Large intestine (tissue), 12 donors: ENCODE data around the gene SLC66A1. TPM values are rescaled to one million over a fixed set of nuclear protein-coding genes. Genes with fewer than 3 reads are reported as not detected.
"Not testable (repeated sequence)": the region's sequence is repeated elsewhere in the genome, so short reads cannot be mapped to it uniquely, and the experiment has no call there.

ENCODE experiments used
- DNase-seq, 2 donors: peaks; one replicate each; pipeline versions ENCODE4 v3.0.0 to v3.0.0-alpha.2; 2013
- H3K27ac ChIP-seq: one replicate; pipeline ENCODE4 v1.5.1; 2013; ENCODE audit warnings: low read length
- H3K27me3 ChIP-seq: 2 replicates; pipeline ENCODE4 v1.6.1; 2013; ENCODE audit warnings: low read length; ENCODE audit not compliant: control insufficient read depth, insufficient read depth
- H3K36me3 ChIP-seq: 2 replicates; pipeline ENCODE4 v1.6.1; 2013; ENCODE audit warnings: low read length; ENCODE audit not compliant: control insufficient read depth, insufficient read depth
- H3K4me1 ChIP-seq: one replicate; pipeline ENCODE4 v1.6.1; 2013; ENCODE audit warnings: low read length; ENCODE audit not compliant: control insufficient read depth, insufficient read depth
- H3K4me3 ChIP-seq: one replicate; pipeline ENCODE4 v1.5.1; 2013; ENCODE audit warnings: low read length
- H3K9me3 ChIP-seq: one replicate; pipeline ENCODE4 v1.6.1; 2013; ENCODE audit warnings: mild to moderate bottlenecking, low read depth, low read length, moderate library complexity; ENCODE audit not compliant: control insufficient read depth
- WGBS: methylation state at CpG from one replicate; pipeline ENCODE4 v1.1.5; 2013; ENCODE audit warnings: low lambda C conversion rate; ENCODE audit not compliant: insufficient coverage; 5-methylcytosine and 5-hydroxymethylcytosine counted together
- long read RNA-seq, 11 donors: transcript quantifications; one replicate each; lab custom pipeline, GENCODE V29; 2026
- polyA plus RNA-seq: library from polyadenylated mRNA; unstranded; fragments of 120-200 nt; gene quantifications from one replicate; pipeline ENCODE4 v1.2.1, GENCODE V29; 2013

SLC66A1 gene
- polyA plus RNA-seq = 21.5 TPM
- long read RNA-seq, donor 1, partial matches to known transcripts = 50 of 134 reads
- long read RNA-seq, donor 1, other reads (novel, unspliced or antisense) = 81 of 134 reads
- long read RNA-seq, donor 2, partial matches to known transcripts = 411 of 417 reads
- long read RNA-seq, donor 2, other reads (novel, unspliced or antisense) = 0 of 417 reads
- long read RNA-seq, donor 3 = 0 reads
- long read RNA-seq, donor 4 = 0 reads
- long read RNA-seq, donor 5, partial matches to known transcripts = 131 of 138 reads
- long read RNA-seq, donor 5, other reads (novel, unspliced or antisense) = 5 of 138 reads
- long read RNA-seq, donor 6, partial matches to known transcripts = 211 of 219 reads
- long read RNA-seq, donor 6, other reads (novel, unspliced or antisense) = 0 of 219 reads
- long read RNA-seq, donor 7, partial matches to known transcripts = 33 of 76 reads
- long read RNA-seq, donor 7, other reads (novel, unspliced or antisense) = 43 of 76 reads
- long read RNA-seq, donor 8, partial matches to known transcripts = 259 of 269 reads
- long read RNA-seq, donor 8, other reads (novel, unspliced or antisense) = 5 of 269 reads
- long read RNA-seq, donor 9, partial matches to known transcripts = 101 of 109 reads
- long read RNA-seq, donor 9, other reads (novel, unspliced or antisense) = 5 of 109 reads
- long read RNA-seq, donor 10, transcript PQLC2-202 (9 exons, 1,805 nt) = major isoform, 8 of 226 reads
- long read RNA-seq, donor 10, partial matches to known transcripts = 214 of 226 reads
- long read RNA-seq, donor 10, other reads (novel, unspliced or antisense) = 0 of 226 reads
- long read RNA-seq, donor 11, partial matches to known transcripts = 149 of 153 reads
- long read RNA-seq, donor 11, other reads (novel, unspliced or antisense) = 0 of 153 reads

- Histone ChIP-seq H3K4me3 (peak within 1 kb of the TSS; percentile 88), H3K27me3 (no peaks in the 10 kb centered on the region), H3K36me3 (peaks cover 30% of the 10 kb centered on the region), H3K27ac (peak within 1 kb of the TSS; percentile 82), H3K9me3 (no peaks in the 10 kb centered on the region), H3K4me1 (peaks cover 35% of the 10 kb centered on the region)
- WGBS = no CpG with 5 or more reads among the region's 105 CpGs
- peak; percentile 93 to 96 for DNase-seq
Measured at GRCh38 chr1:19311931-19312781, at the start of gene SLC66A1, which contains the start of gene AKR7A2. TSS of gene SLC66A1 (plus strand) at chr1:19312326. CDS start at chr1:19317678, 5,352 bp downstream. TSS of gene AKR7A2 (minus strand) at chr1:19312144. CDS start at chr1:19312124, 20 bp downstream.

GRCh38 chr1:19262744-19263143 is 49.4 kb upstream of the SLC66A1 start:
- no peaks in the 10 kb centered on the region for H3K9me3 ChIP-seq
- H3K27me3 ChIP-seq = no peaks in the 10 kb centered on the region
- no peak overlapping the region for H3K27ac ChIP-seq
- peaks cover 40% of the 10 kb centered on the region for H3K36me3 ChIP-seq
- WGBS = no CpG with 5 or more reads among the region's 5 CpGs
- no peak overlapping the region for H3K4me3 ChIP-seq
- H3K4me1 ChIP-seq = no peaks in the 10 kb centered on the region
- no peak for DNase-seq

- Histone ChIP-seq H3K9me3 (no peaks in the 10 kb centered on the region), H3K27me3 (no peaks in the 10 kb centered on the region)
- no peak for DNase-seq
Measured at GRCh38 chr1:19268445-19268844, 43.7 kb upstream of the SLC66A1 start.

GRCh38 chr1:19269427-19270342 is 42.4 kb upstream of the SLC66A1 start:
- Histone ChIP-seq H3K36me3 (peaks cover 17% of the 10 kb centered on the region), H3K27ac (peak overlapping the region; percentile 23), H3K4me1 (peaks cover 14% of the 10 kb centered on the region)
- WGBS = no CpG with 5 or more reads among the region's 9 CpGs
- H3K27me3 ChIP-seq, H3K4me3 ChIP-seq, H3K9me3 ChIP-seq, DNase-seq: not testable (repeated sequence)

More at GRCh38 chr1:19268445-19268844, 43.7 kb upstream of the SLC66A1 start:
- Histone ChIP-seq H3K27ac (no peak overlapping the region), H3K4me1 (peaks cover 7% of the 10 kb centered on the region), H3K36me3 (peaks cover 17% of the 10 kb centered on the region), H3K4me3 (no peak overlapping the region)
- WGBS = no CpG with 5 or more reads among the region's 11 CpGs

GRCh38 chr1:19270343-19270730 is 41.8 kb upstream of the SLC66A1 start:
- H3K27me3 ChIP-seq, H3K4me3 ChIP-seq, H3K9me3 ChIP-seq, H3K27ac ChIP-seq: not testable (repeated sequence)
- DNase-seq = peak in 1 of 2 donors; percentile 14
- WGBS = no CpG with 5 or more reads among the region's 6 CpGs
- Histone ChIP-seq H3K36me3 (peaks cover 15% of the 10 kb centered on the region), H3K4me1 (peaks cover 18% of the 10 kb centered on the region)

- Histone ChIP-seq H3K27ac (no peak overlapping the region), H3K4me3 (no peak overlapping the region), H3K27me3 (peaks cover 3% of the 10 kb centered on the region), H3K9me3 (no peaks in the 10 kb centered on the region), H3K36me3 (peaks cover 12% of the 10 kb centered on the region), H3K4me1 (peaks cover 18% of the 10 kb centered on the region)
- peak in 1 of 2 donors; percentile 29 for DNase-seq
Measured at GRCh38 chr1:19272064-19272463, 40.1 kb upstream of the SLC66A1 start.

GRCh38 chr1:19273106-19273843 is 38.9 kb upstream of the SLC66A1 start:
- Histone ChIP-seq H3K9me3 (no peaks in the 10 kb centered on the region), H3K27me3 (peaks cover 3% of the 10 kb centered on the region), H3K4me1 (peaks cover 18% of the 10 kb centered on the region), H3K4me3 (peak overlapping the region; percentile 62), H3K36me3 (peaks cover 11% of the 10 kb centered on the region), H3K27ac (peak overlapping the region; percentile 74)
- peak; percentile 55 to 79 for DNase-seq
- WGBS = no CpG with 5 or more reads among the region's 22 CpGs

- Histone ChIP-seq H3K4me1 (peaks cover 18% of the 10 kb centered on the region), H3K4me3 (peak overlapping the region; percentile 62), H3K27ac (peak overlapping the region; percentile 98)
- not testable (repeated sequence) for H3K27me3 ChIP-seq, H3K36me3 ChIP-seq, H3K9me3 ChIP-seq
- DNase-seq = peak; percentile 68 to 86
- no CpG with 5 or more reads among the region's 66 CpGs for WGBS
Measured at GRCh38 chr1:19273844-19274531, 38.1 kb upstream of the SLC66A1 start.
